Hypothalamus (tissue), 51 donors: ENCODE results near the gene PHF21A.

ENCODE experiments used
- DNase-seq, 51 donors: peaks; one replicate each; lab custom pipeline; 2025; lab: John Stamatoyannopoulos, UW

Gene PHF21A

GRCh38 chr11:45894555-45895247 is 226.6 kb downstream of the PHF21A start:
- DNase-seq: peak in 1 of 51 donors; percentile 52

GRCh38 chr11:45892856-45893255 is 228.4 kb downstream of the PHF21A start:
- no peak for DNase-seq

GRCh38 chr11:45890886-45891550 is 230.2 kb downstream of the PHF21A start:
- peak in 1 of 51 donors; percentile 46 for DNase-seq

DNA sequence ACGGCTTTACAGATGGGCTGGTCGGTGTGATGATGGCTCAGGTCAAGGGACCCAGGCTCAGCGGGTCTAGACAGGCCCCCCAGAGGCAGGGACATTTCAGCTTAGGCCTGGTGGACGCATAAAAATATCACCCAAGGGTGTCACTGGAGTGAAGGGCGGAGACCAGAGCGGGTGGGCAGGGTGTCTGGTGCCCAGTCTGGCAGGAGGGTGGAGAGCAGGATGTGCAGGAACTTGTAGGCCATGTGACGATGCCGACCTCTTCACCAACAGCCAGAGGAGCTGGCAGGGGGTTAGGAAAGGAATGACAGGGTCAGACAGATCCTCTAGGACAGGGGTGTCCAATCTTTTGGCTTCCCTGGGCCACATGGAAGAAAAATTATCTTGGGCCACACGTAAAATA is 231.3 kb downstream of the PHF21A start:
- DNase-seq: no peak

- DNase-seq: no peak
These were observed 231.7 kb downstream of the PHF21A start for GRCh38 chr11:45889555-45889954.

GRCh38 chr11:45887587-45887986 is 233.7 kb downstream of the PHF21A start:
- DNase-seq: no peak

GRCh38 chr11:45886816-45887520 is 234.3 kb downstream of the PHF21A start:
- DNase-seq: no peak

GRCh38 chr11:45885921-45886721 is 235.1 kb downstream of the PHF21A start:
- no peak for DNase-seq

GRCh38 chr11:45885274-45885920 is 235.9 kb downstream of the PHF21A start, which contains the start of gene MAPK8IP1:
TSS of gene MAPK8IP1 (plus strand) at chr11:45885651. CDS start at chr11:45885821, 170 bp downstream.
- peak in 25 of 51 donors; percentile 18 to 69 (median 49) for DNase-seq

DNA sequence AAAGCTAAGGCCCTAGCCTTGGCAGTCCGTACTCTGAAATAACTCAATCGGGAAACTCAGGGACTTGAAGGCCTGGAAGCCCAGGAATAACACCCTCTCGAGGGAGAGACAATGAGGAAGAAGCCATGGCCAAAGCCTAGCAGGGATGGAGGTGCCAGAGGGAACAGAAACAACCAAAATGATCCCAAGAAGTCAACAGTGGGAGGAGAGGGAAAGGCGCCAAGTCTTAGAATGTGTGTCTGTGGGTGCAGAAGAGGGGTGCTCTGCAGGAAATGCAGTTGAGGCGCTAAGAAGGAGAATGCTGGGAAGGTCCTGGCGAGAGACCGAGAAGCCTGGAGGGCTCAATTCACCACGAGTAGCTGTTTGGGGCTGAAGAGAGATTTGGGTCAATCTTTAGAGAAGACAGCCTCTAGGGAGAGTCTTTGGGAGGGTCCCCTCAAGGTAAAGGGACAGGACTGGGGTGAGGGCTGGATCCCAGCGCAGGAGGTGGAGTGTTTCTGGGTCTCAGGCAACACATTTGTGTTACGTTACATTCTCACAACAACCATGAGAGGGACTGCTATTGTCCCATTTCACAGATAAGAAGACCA is 236.6 kb downstream of the PHF21A start:
- DNase-seq: no peak
